Measurements from ENCODE around the gene NHSL1.

GRCh38 chr6:138393871-138394783 lies 105.2 kb downstream of the NHSL1 start:
- TF ChIP-seq, protein P1, sequence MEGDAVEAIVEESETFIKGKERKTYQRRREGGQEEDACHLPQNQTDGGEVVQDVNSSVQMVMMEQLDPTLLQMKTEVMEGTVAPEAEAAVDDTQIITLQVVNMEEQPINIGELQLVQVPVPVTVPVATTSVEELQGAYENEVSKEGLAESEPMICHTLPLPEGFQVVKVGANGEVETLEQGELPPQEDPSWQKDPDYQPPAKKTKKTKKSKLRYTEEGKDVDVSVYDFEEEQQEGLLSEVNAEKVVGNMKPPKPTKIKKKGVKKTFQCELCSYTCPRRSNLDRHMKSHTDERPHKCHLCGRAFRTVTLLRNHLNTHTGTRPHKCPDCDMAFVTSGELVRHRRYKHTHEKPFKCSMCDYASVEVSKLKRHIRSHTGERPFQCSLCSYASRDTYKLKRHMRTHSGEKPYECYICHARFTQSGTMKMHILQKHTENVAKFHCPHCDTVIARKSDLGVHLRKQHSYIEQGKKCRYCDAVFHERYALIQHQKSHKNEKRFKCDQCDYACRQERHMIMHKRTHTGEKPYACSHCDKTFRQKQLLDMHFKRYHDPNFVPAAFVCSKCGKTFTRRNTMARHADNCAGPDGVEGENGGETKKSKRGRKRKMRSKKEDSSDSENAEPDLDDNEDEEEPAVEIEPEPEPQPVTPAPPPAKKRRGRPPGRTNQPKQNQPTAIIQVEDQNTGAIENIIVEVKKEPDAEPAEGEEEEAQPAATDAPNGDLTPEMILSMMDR (IDR thresholded peaks at IDR 0.05): no peak
- TF ChIP-seq POLR2AphosphoS5 (IDR thresholded peaks at IDR 0.05) (no peak), POLR2A (IDR thresholded peaks at IDR 0.05) (no peak), EP300 (IDR thresholded peaks at IDR 0.05; ENCODE audit: low read depth) (no peak)

All from transverse colon (tissue), 4 donors.